HUES64 (cell line): ENCODE results near the gene RNF214.
A peak's percentile ranks its signal among the peaks of the same experiment; 100 is the strongest.

Source experiments
- H3K27ac ChIP-seq: 2 replicates; pipeline ENCODE4 v1.7.0; 2013; ENCODE audit warnings: low read depth, low read length, inconsistent platforms
- H3K27me3 ChIP-seq: 2 replicates; pipeline ENCODE4 v1.6.1; 2013; ENCODE audit warnings: mild to moderate bottlenecking, low read length; ENCODE audit not compliant: insufficient read depth
- H3K36me3 ChIP-seq: 2 replicates; pipeline ENCODE4 v1.6.1; 2013; ENCODE audit warnings: mild to moderate bottlenecking, low read length; ENCODE audit not compliant: insufficient read depth
- H3K4me1 ChIP-seq: 2 replicates; pipeline ENCODE4 v1.6.1; 2013; ENCODE audit warnings: mild to moderate bottlenecking, low read length, moderate library complexity; ENCODE audit not compliant: insufficient read depth
- H3K4me3 ChIP-seq: 2 replicates; pipeline ENCODE4 v1.5.1; 2013; ENCODE audit warnings: mild to moderate bottlenecking, low read length, moderate library complexity
- H3K9ac ChIP-seq: 2 replicates; pipeline ENCODE4 v1.6.1; 2013; ENCODE audit warnings: mild to moderate bottlenecking, low read depth, low read length
- H3K9me3 ChIP-seq: 2 replicates; pipeline ENCODE4 v1.6.1; 2013; ENCODE audit warnings: low read depth, low read length; ENCODE audit not compliant: insufficient read depth
- WGBS: fragments of 150-250, 120-280 bp; methylation state at CpG from one replicate; pipeline ENCODE4 v1.1.7; 2013; ENCODE audit warnings: missing lambda C conversion rate; 5-methylcytosine and 5-hydroxymethylcytosine counted together

Gene RNF214

DNA sequence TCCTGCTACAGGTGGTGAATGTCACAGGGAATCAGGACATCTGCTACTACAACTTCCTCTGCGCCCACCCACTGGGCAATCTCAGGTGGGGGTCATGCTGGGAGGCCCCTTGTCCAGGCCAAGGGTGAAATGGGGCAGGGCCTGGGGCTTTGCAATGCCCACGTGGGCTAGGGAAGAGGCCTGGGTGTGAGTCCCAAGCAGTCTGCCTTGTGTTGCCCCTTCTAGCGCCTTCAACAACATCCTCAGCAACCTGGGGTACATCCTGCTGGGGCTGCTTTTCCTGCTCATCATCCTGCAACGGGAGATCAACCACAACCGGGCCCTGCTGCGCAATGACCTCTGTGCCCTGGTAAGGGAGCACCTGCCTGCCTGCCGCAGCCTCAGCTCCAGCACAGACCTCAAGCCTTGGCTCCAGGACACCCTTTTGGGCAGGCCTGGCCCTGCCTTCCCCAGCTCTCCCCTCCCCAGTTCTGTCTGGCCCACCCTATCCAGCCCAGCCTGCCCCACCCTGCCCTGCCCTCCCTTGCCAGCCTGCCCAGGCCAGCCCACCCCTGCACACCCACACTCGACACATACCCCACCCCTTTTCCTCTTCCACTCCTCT is 42.4 kb upstream of the RNF214 start:
- H3K27ac ChIP-seq, result no peak overlapping the region
- H3K4me1 ChIP-seq, result no peaks in the 10 kb centered on the region
- H3K27me3 ChIP-seq, result no peaks in the 10 kb centered on the region
- H3K9me3 ChIP-seq, result no peaks in the 10 kb centered on the region
- H3K4me3 ChIP-seq, result no peak overlapping the region
- 93% methylated on average over 8 of the region's 8 CpGs for WGBS
- H3K9ac ChIP-seq, result no peak overlapping the region
- peaks cover 44% of the 10 kb centered on the region for H3K36me3 ChIP-seq

- Histone ChIP-seq H3K4me1 (no peaks in the 10 kb centered on the region), H3K27ac (no peak overlapping the region), H3K27me3 (no peaks in the 10 kb centered on the region), H3K4me3 (no peak overlapping the region), H3K9ac (no peak overlapping the region), H3K9me3 (no peaks in the 10 kb centered on the region), H3K36me3 (peaks cover 51% of the 10 kb centered on the region)
- WGBS, result 96% methylated on average over 26 of the region's 26 CpGs
Measured at GRCh38 chr11:117191680-117192400, 40.6 kb upstream of the RNF214 start.

DNA sequence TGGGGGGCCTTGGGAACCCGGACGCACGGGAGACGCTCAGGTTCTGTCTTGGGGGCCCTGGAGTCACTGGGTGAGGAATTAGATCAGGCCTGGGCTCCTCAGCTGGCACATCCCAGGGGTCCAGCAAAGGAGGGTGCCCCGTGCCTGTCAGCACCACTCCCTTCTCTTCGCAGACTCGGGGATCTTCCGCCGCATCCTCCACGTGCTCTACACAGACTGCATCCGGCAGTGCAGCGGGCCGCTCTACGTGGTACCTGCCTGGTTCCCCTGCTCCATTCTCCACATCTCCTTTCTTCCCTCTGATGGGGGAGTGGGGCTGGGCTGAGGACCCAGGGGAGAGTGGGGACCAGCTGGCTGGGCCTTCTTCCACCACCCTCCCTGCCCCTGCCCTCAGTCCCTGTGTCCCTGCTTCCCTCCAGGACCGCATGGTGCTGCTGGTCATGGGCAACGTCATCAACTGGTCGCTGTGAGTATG is 40.0 kb upstream of the RNF214 start:
- no peak overlapping the region for H3K4me3 ChIP-seq
- peaks cover 51% of the 10 kb centered on the region for H3K36me3 ChIP-seq
- WGBS, result 96% methylated on average over 17 of the region's 17 CpGs
- H3K9ac ChIP-seq, result no peak overlapping the region
- H3K27ac ChIP-seq, result no peak overlapping the region
- no peaks in the 10 kb centered on the region for H3K9me3 ChIP-seq
- H3K4me1 ChIP-seq, result no peaks in the 10 kb centered on the region
- H3K27me3 ChIP-seq, result no peaks in the 10 kb centered on the region

GRCh38 chr11:117193130-117194020 is 39.1 kb upstream of the RNF214 start:
- no peaks in the 10 kb centered on the region for H3K27me3 ChIP-seq
- WGBS, result 93% methylated on average over 15 of the region's 15 CpGs
- peaks cover 6% of the 10 kb centered on the region for H3K4me1 ChIP-seq
- no peak overlapping the region for H3K4me3 ChIP-seq
- no peak overlapping the region for H3K27ac ChIP-seq
- no peak overlapping the region for H3K9ac ChIP-seq
- no peaks in the 10 kb centered on the region for H3K9me3 ChIP-seq
- H3K36me3 ChIP-seq, result peaks cover 44% of the 10 kb centered on the region

DNA sequence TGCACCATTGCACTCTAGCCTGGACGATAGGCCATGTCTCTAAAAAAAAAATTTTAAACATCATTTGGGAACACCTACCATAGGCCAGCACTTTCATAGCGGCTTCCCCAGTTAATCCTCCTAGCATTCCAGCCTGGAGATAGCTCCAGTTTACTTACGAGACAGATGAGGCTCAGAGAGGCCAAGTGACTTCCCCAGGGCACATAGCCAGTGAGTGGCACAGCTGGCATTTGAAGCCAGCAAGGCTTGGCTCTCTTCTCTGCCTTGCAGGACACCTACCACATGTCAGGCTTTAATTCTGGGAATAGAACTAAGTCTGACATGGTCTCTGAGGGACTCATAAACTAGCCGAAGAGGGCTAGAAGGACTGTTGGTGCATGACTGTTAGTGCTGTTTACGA is 38.2 kb upstream of the RNF214 start:
- no peak overlapping the region for H3K9ac ChIP-seq
- 83% methylated on average over 5 of the region's 5 CpGs for WGBS

GRCh38 chr11:117195258-117195657 is 37.2 kb upstream of the RNF214 start:
- Histone ChIP-seq H3K4me3 (no peak overlapping the region), H3K9me3 (no peaks in the 10 kb centered on the region), H3K9ac (no peak overlapping the region), H3K27ac (no peak overlapping the region), H3K36me3 (peaks cover 27% of the 10 kb centered on the region), H3K4me1 (peaks cover 14% of the 10 kb centered on the region), H3K27me3 (no peaks in the 10 kb centered on the region)
- 94% methylated on average over 4 of the region's 4 CpGs for WGBS

More for the DNA sequence above, 38.2 kb upstream of the RNF214 start:
- H3K27me3 ChIP-seq, result no peaks in the 10 kb centered on the region
- peaks cover 11% of the 10 kb centered on the region for H3K4me1 ChIP-seq
- no peak overlapping the region for H3K27ac ChIP-seq
- H3K4me3 ChIP-seq, result no peak overlapping the region
- peaks cover 35% of the 10 kb centered on the region for H3K36me3 ChIP-seq
- H3K9me3 ChIP-seq, result no peaks in the 10 kb centered on the region

DNA sequence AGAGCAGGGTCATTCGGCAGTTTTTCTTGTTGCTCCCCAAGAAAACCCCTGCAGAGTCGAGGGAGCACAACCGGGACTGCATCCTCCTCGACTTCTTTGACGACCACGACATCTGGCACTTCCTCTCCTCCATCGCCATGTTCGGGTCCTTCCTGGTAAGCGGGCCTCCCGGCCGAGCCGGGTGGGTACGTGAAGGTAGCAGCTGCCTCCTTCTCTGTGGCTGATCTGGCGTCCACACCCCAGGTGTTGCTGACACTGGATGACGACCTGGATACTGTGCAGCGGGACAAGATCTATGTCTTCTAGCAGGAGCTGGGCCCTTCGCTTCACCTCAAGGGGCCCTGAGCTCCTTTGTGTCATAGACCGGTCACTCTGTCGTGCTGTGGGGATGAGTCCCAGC is 36.7 kb upstream of the RNF214 start:
- Histone ChIP-seq H3K9me3 (no peaks in the 10 kb centered on the region), H3K4me1 (peaks cover 18% of the 10 kb centered on the region), H3K27ac (no peak overlapping the region), H3K9ac (no peak overlapping the region), H3K4me3 (no peak overlapping the region), H3K36me3 (peaks cover 27% of the 10 kb centered on the region), H3K27me3 (no peaks in the 10 kb centered on the region)
- WGBS, result 94% methylated on average over 19 of the region's 19 CpGs

DNA sequence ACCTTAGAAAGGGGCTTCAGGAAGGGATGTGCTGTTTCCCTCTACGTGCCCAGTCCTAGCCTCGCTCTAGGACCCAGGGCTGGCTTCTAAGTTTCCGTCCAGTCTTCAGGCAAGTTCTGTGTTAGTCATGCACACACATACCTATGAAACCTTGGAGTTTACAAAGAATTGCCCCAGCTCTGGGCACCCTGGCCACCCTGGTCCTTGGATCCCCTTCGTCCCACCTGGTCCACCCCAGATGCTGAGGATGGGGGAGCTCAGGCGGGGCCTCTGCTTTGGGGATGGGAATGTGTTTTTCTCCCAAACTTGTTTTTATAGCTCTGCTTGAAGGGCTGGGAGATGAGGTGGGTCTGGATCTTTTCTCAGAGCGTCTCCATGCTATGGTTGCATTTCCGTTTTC is 35.5 kb upstream of the RNF214 start:
- WGBS, result 92% methylated on average over 6 of the region's 7 CpGs
- H3K27ac ChIP-seq, result no peak overlapping the region

GRCh38 chr11:117197516-117198456 is 34.7 kb upstream of the RNF214 start:
- Histone ChIP-seq H3K4me1 (peaks cover 21% of the 10 kb centered on the region), H3K9me3 (no peaks in the 10 kb centered on the region), H3K27me3 (no peaks in the 10 kb centered on the region), H3K36me3 (peaks cover 29% of the 10 kb centered on the region), H3K4me3 (peak overlapping the region; percentile 54; the same call in 1 of the 2 replicates), H3K9ac (peak overlapping the region; percentile 83; the same call in 1 of the 2 replicates), H3K27ac (peak overlapping the region; percentile 95)
- WGBS, result 61% methylated on average over 16 of the region's 17 CpGs

More for the DNA sequence above, 35.5 kb upstream of the RNF214 start:
- Histone ChIP-seq H3K9ac (no peak overlapping the region), H3K36me3 (peaks cover 25% of the 10 kb centered on the region), H3K9me3 (no peaks in the 10 kb centered on the region), H3K4me1 (peaks cover 21% of the 10 kb centered on the region), H3K4me3 (no peak overlapping the region), H3K27me3 (no peaks in the 10 kb centered on the region)

GRCh38 chr11:117198613-117199012 is 33.9 kb upstream of the RNF214 start:
- Histone ChIP-seq H3K9me3 (no peaks in the 10 kb centered on the region), H3K36me3 (peaks cover 29% of the 10 kb centered on the region), H3K27ac (peak overlapping the region; percentile 95), H3K4me1 (peaks cover 21% of the 10 kb centered on the region), H3K27me3 (no peaks in the 10 kb centered on the region), H3K9ac (peak overlapping the region; percentile 83), H3K4me3 (peak overlapping the region; percentile 54)
- 49% methylated on average over 4 of the region's 4 CpGs for WGBS
